Endodermal cell (in vitro differentiated cells): ENCODE measurements around the gene CREB3L2. TPM values are rescaled to one million over a fixed set of nuclear protein-coding genes. Genes with fewer than 3 reads are reported as not detected.
"Not testable (repeated sequence)": the region's sequence is repeated elsewhere in the genome, so short reads cannot be mapped to it uniquely, and the experiment has no call there.

Experiments
- DNase-seq: peaks from one replicate; pipeline ENCODE4 v3.0.0-alpha.2; 2017
- H3K27ac ChIP-seq: 2 replicates; pipeline ENCODE4 v1.5.1; 2013; ENCODE audit warnings: mild to moderate bottlenecking, low read depth, low read length, moderate library complexity
- H3K27me3 ChIP-seq: 2 replicates; pipeline ENCODE4 v1.6.1; 2013; ENCODE audit warnings: mild to moderate bottlenecking, low read length, moderate library complexity; ENCODE audit not compliant: insufficient read depth, control insufficient read depth, poor library complexity, severe bottlenecking
- H3K36me3 ChIP-seq: 2 replicates; pipeline ENCODE4 v1.7.0; 2013; ENCODE audit warnings: mild to moderate bottlenecking, low read length, moderate library complexity; ENCODE audit not compliant: control insufficient read depth, insufficient read depth
- H3K4me1 ChIP-seq: one replicate; pipeline ENCODE4 v1.7.0; 2013; ENCODE audit warnings: low read length; ENCODE audit not compliant: control insufficient read depth, insufficient read depth
- H3K4me3 ChIP-seq: 2 replicates; pipeline ENCODE4 v1.5.1; 2013; ENCODE audit warnings: mild to moderate bottlenecking, low read length, moderate library complexity
- H3K9ac ChIP-seq: 2 replicates; pipeline ENCODE4 v1.6.1; 2013; ENCODE audit warnings: mild to moderate bottlenecking, low read length, moderate library complexity; ENCODE audit not compliant: poor library complexity, severe bottlenecking; ENCODE audit errors: extremely low read depth
- H3K9me3 ChIP-seq: 2 replicates; pipeline ENCODE4 v1.6.1; 2013; ENCODE audit warnings: mild to moderate bottlenecking, low read length, moderate library complexity; ENCODE audit not compliant: control insufficient read depth
- H3K27ac Mint-ChIP-seq: 2 replicates; pipeline ENCODE4 v1.8.0; 2020; ENCODE audit warnings: mixed read lengths
- H3K27me3 Mint-ChIP-seq: 2 replicates; pipeline ENCODE4 v1.8.0; 2021; ENCODE audit warnings: mild to moderate bottlenecking, mixed read lengths; ENCODE audit not compliant: insufficient read depth
- H3K36me3 Mint-ChIP-seq: 2 replicates; pipeline ENCODE4 v1.8.0; 2020; ENCODE audit warnings: low read depth, mixed read lengths
- H3K4me1 Mint-ChIP-seq: 2 replicates; pipeline ENCODE4 v1.8.0; 2020; ENCODE audit warnings: mixed read lengths
- H3K4me3 Mint-ChIP-seq: 2 replicates; pipeline ENCODE4 v1.8.0; 2020; ENCODE audit warnings: mild to moderate bottlenecking, moderate library complexity, mixed read lengths
- H3K9me3 Mint-ChIP-seq: 2 replicates; pipeline ENCODE4 v1.8.0; 2020; ENCODE audit warnings: mild to moderate bottlenecking, mixed read lengths
- CTCF ChIP-seq: fragments of 200-600 bp; sonication (generic); conservative IDR thresholded peaks from 2 replicates; pipeline ENCODE4 v1.5.0; 2021; ENCODE audit warnings: antibody characterized with exemption, mild to moderate bottlenecking
- WGBS, 2 experiments: methylation state at CpG; one replicate each; pipeline versions ENCODE4 v1.1.5 to v1.1.7; 2013; ENCODE audit warnings: missing lambda C conversion rate in 2 of 2, mixed read lengths in 1 of 2; ENCODE audit not compliant: insufficient coverage in 1 of 2, insufficient read length in 1 of 2; 5-methylcytosine and 5-hydroxymethylcytosine counted together
- total RNA-seq, 2 donors: library from RNA; stranded (reverse); fragmentation: NEBNext Ultra II Directional in 1 of 2; extraction: Animal tissue kit (Norgen Biotek cat#: 25700) in 1 of 2; gene quantifications; 2 replicates in 1 of 2; 3 replicates in 1 of 2; pipeline ENCODE4 v1.2.1, GENCODE V29; 2021

Gene CREB3L2
- total RNA-seq, 2 donors from 2014 or later, result 48.2 to 80.2 TPM

GRCh38 chr7:137913985-137914384 is 87.9 kb downstream of the CREB3L2 start:
- Mint-ChIP-seq H3K4me1 (peaks cover 5% of the 10 kb centered on the region), H3K27ac (no peak overlapping the region), H3K4me3 (no peak overlapping the region), H3K9me3 (no peaks in the 10 kb centered on the region), H3K27me3 (no peaks in the 10 kb centered on the region), H3K36me3 (peaks cover 75% of the 10 kb centered on the region)
- Histone ChIP-seq H3K4me1 (no peaks in the 10 kb centered on the region), H3K4me3 (no peak overlapping the region), H3K27me3 (no peaks in the 10 kb centered on the region), H3K36me3 (peaks cover 62% of the 10 kb centered on the region), H3K27ac (no peak overlapping the region), H3K9me3 (no peaks in the 10 kb centered on the region), H3K9ac (no peak overlapping the region)
- 80 to 97% methylated on average over 1 to 4 of the region's 4 CpGs for WGBS, 2 experiments
- DNase-seq, result no peak
- TF ChIP-seq CTCF, result no peak

- 96 to 100% methylated on average over 5 to 11 of the region's 11 CpGs for WGBS, 2 experiments
- Histone ChIP-seq H3K9me3 (peaks cover 8% of the 10 kb centered on the region), H3K27me3 (no peaks in the 10 kb centered on the region), H3K36me3 (peaks cover 88% of the 10 kb centered on the region), H3K4me1 (no peaks in the 10 kb centered on the region), H3K27ac (no peak overlapping the region), H3K4me3 (no peak overlapping the region), H3K9ac (no peak overlapping the region)
- H3K36me3 Mint-ChIP-seq, result peaks cover 80% of the 10 kb centered on the region
- H3K27me3 Mint-ChIP-seq, result no peaks in the 10 kb centered on the region
- no peak for TF ChIP-seq CTCF
- peaks cover 5% of the 10 kb centered on the region for H3K9me3 Mint-ChIP-seq
- H3K4me3 Mint-ChIP-seq, result no peak overlapping the region
- H3K27ac Mint-ChIP-seq, result no peak overlapping the region
- no peaks in the 10 kb centered on the region for H3K4me1 Mint-ChIP-seq
- no peak for DNase-seq
These were observed 92.8 kb downstream of the CREB3L2 start for GRCh38 chr7:137909042-137909441.

- H3K27me3 Mint-ChIP-seq, result no peaks in the 10 kb centered on the region
- H3K27ac Mint-ChIP-seq, result no peak overlapping the region
- Histone ChIP-seq H3K27ac (no peak overlapping the region), H3K36me3 (peaks cover 85% of the 10 kb centered on the region), H3K27me3 (no peaks in the 10 kb centered on the region), H3K4me3 (no peak overlapping the region), H3K9me3 (peaks cover 8% of the 10 kb centered on the region), H3K9ac (no peak overlapping the region), H3K4me1 (no peaks in the 10 kb centered on the region)
- 95 to 100% methylated on average over 4 to 9 of the region's 9 CpGs for WGBS, 2 experiments
- H3K4me1 Mint-ChIP-seq, result peaks cover 3% of the 10 kb centered on the region
- H3K36me3 Mint-ChIP-seq, result peaks cover 82% of the 10 kb centered on the region
- no peak for TF ChIP-seq CTCF
- DNase-seq, result no peak
- H3K4me3 Mint-ChIP-seq, result no peak overlapping the region
- H3K9me3 Mint-ChIP-seq, result peaks cover 5% of the 10 kb centered on the region
These were observed 93.8 kb downstream of the CREB3L2 start for GRCh38 chr7:137908106-137908505.

DNA sequence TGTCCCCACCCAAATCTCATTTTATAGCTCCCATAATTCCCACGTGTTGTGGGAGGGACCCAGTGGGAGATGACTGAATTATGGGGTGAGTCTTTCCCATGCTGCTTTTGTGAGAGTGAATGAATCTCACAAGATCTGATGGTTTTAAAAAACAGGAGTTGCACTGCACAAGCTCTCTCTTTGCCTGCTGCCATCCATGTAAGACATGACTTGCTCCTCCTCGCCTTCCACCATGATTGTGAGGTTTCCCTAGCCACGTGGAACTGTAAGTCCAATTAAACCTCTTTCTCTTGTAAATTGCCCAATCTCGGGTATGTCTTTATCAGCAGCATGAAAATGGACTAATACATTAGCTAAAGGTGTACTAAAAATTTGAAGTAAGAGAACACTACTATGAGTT is 95.2 kb downstream of the CREB3L2 start:
- not testable (repeated sequence) for H3K9me3 ChIP-seq, H3K9me3 Mint-ChIP-seq, DNase-seq, H3K4me3 ChIP-seq, H3K27me3 Mint-ChIP-seq, H3K4me1 Mint-ChIP-seq, H3K27ac Mint-ChIP-seq, H3K27me3 ChIP-seq, H3K27ac ChIP-seq, H3K9ac ChIP-seq, H3K4me1 ChIP-seq, H3K4me3 Mint-ChIP-seq
- peaks cover 80% of the 10 kb centered on the region for H3K36me3 ChIP-seq
- peaks cover 72% of the 10 kb centered on the region for H3K36me3 Mint-ChIP-seq
- 95 to 100% methylated on average over 1 to 4 of the region's 4 CpGs for WGBS, 2 experiments
